ENCODE results near the gene IQCN. TPM values are rescaled to one million over a fixed set of nuclear protein-coding genes. Genes with fewer than 3 reads are reported as not detected.

The IQCN gene
- total and polyA plus RNA-seq, 2 donors (not counting 1 experiment from before 2014, with no cell fraction given): 52.0 to 63.6 TPM

- Histone ChIP-seq H3K9ac (ENCODE audit: low read length) (no peak overlapping the region), H3K27ac (ENCODE audit: low read length in 2 of 2) (no peak overlapping the region), H3K4me1 (ENCODE audit: control insufficient read depth in 2 of 2, insufficient read depth in 2 of 2, low read length in 2 of 2) (peaks cover 28 to 38% of the 10 kb centered on the region in 2 donors), H3K27me3 (replicated peaks in 1 of 4; ENCODE audit: control extremely low read depth in 1 of 4, control insufficient read depth in 3 of 4, insufficient read depth in 4 of 4, low read length in 3 of 4) (peaks cover 0 to 20% (median 2%) of the 10 kb centered on the region in 4 experiments), H3K9me3 (ENCODE audit: control extremely low read depth in 1 of 3, control insufficient read depth in 2 of 3, insufficient read depth in 1 of 3, low read length in 2 of 3) (peaks cover 0 to 12% (median 2%) of the 10 kb centered on the region in 3 donors), H3K36me3 (replicated peaks in 1 of 2; ENCODE audit: control extremely low read depth in 1 of 2, control insufficient read depth in 1 of 2, extremely low read depth in 1 of 2, insufficient read depth in 2 of 2, low read length in 1 of 2) (peaks cover 0 to 5% of the 10 kb centered on the region in 2 experiments), H3K79me2 (ENCODE audit: control insufficient read depth, insufficient read depth, low read length) (peaks cover 3% of the 10 kb centered on the region), H3K4me2 (replicated peaks; ENCODE audit: low read depth, low read length, poor library complexity, severe bottlenecking) (peak overlapping the region; percentile 35), H3K4me3 (ENCODE audit: control extremely low read depth in 1 of 5, extremely low read depth in 1 of 5, insufficient read depth in 1 of 5, low read depth in 2 of 5, low read length in 4 of 5) (no peak overlapping the region), H2AFZ (ENCODE audit: insufficient read depth, low read depth, low read length, poor library complexity, severe bottlenecking) (no peak overlapping the region), H4K20me1 (ENCODE audit: control insufficient read depth, insufficient read depth, low read length, poor library complexity, severe bottlenecking) (peaks cover 32% of the 10 kb centered on the region)
- no peak overlapping the region for H3K4me3 Mint-ChIP-seq
- TF ChIP-seq CTCF (IDR thresholded peaks at IDR 0.05) (peak; percentile 55), EZH2 (IDR thresholded peaks at IDR 0.05; ENCODE audit: borderline replicate concordance, insufficient read depth, low read depth, low read length, poor library complexity, severe bottlenecking) (no peak)
- DNase-seq (peak; percentile 88), ATAC-seq (ENCODE audit: low read depth) (peak; percentile 29)
- POLR2A ChIA-PET: interaction anchor here (0.6 to 1.5 kb wide), 10 partner anchors 16 to 150 kb away, joined by 3 to 6 read pairs (median 4); partner anchors contain the start of gene MPV17L2
- H3K9me3 Mint-ChIP-seq (ENCODE audit: insufficient read depth): no peaks in the 10 kb centered on the region
- H3K4me1 Mint-ChIP-seq: peaks cover 29% of the 10 kb centered on the region
- peaks cover 4% of the 10 kb centered on the region for H3K27me3 Mint-ChIP-seq
- CTCF ChIA-PET: interaction anchor here (0.6 to 8.0 kb wide), 23 partner anchors 8 to 322 kb away, joined by 3 to 152 read pairs (median 6); partner anchors contain the start of genes ARRDC2, CCDC124, JUND and LSM4
- 8% methylated on average over 16 of the region's 24 CpGs for WGBS (ENCODE audit: insufficient coverage)
- intact Hi-C loops (cut with micrococcal nuclease): loop anchor here (1.0 to 5.0 kb wide), 2 partner anchors 73 to 158 kb away; partner anchors contain the start of gene MAST3
- H3K27ac Mint-ChIP-seq: peak overlapping the region; percentile 86
Measured at GRCh38 chr19:18254546-18255503, 19.4 kb downstream of the IQCN start.
